Stimulated activated effector memory CD8-positive, alpha-beta T cell treated with anti-CD3 and anti-CD28 coated beads, Interleukin-12 subunit alpha, Interleukin-12 subunit beta, amount 100 ng/mL, for 72 hours (primary cell): Measurements from ENCODE around the gene WWP2.

Source experiments
- ATAC-seq: fragments of 150-1000 bp; cut with Tn5 transposase; 2 replicates; pipeline ENCODE4 v1.10.0; 2021
- DNase-seq, 2 donors: peaks; one replicate each; pipeline ENCODE4 v3.0.0; 2021 to 2022; ENCODE audit warnings: low spot score in 2 of 2
- H3K27ac Mint-ChIP-seq: one replicate; pipeline ENCODE4 v1.8.0; 2022; ENCODE audit warnings: mild to moderate bottlenecking, mixed read lengths
- H3K36me3 Mint-ChIP-seq: one replicate; pipeline ENCODE4 v1.8.0; 2022; ENCODE audit warnings: mild to moderate bottlenecking, mixed read lengths
- H3K4me1 Mint-ChIP-seq: one replicate; pipeline ENCODE4 v1.8.0; 2022; ENCODE audit warnings: mixed read lengths
- H3K4me3 Mint-ChIP-seq: one replicate; pipeline ENCODE4 v1.8.0; 2022; ENCODE audit warnings: mild to moderate bottlenecking, mixed read lengths
- H3K9me3 Mint-ChIP-seq: one replicate; pipeline ENCODE4 v1.8.0; 2022; ENCODE audit warnings: mixed read lengths

The WWP2 gene

GRCh38 chr16:69829338-69829737 lies 67.2 kb downstream of the WWP2 start:
- Mint-ChIP-seq H3K9me3 (no peaks in the 10 kb centered on the region), H3K4me3 (no peak overlapping the region), H3K27ac (peak overlapping the region; percentile 71), H3K36me3 (peaks cover 6% of the 10 kb centered on the region), H3K4me1 (peaks cover 22% of the 10 kb centered on the region)
- no peak for DNase-seq
- no peak for ATAC-seq

GRCh38 chr16:69830146-69830533 lies 68.0 kb downstream of the WWP2 start:
- DNase-seq = no peak
- peak overlapping the region; percentile 71 for H3K27ac Mint-ChIP-seq
- H3K4me1 Mint-ChIP-seq = peaks cover 24% of the 10 kb centered on the region
- peaks cover 6% of the 10 kb centered on the region for H3K36me3 Mint-ChIP-seq
- H3K9me3 Mint-ChIP-seq = no peaks in the 10 kb centered on the region
- no peak for ATAC-seq
- no peak overlapping the region for H3K4me3 Mint-ChIP-seq

- no peak overlapping the region for H3K4me3 Mint-ChIP-seq
- H3K9me3 Mint-ChIP-seq = no peaks in the 10 kb centered on the region
- H3K4me1 Mint-ChIP-seq = peaks cover 24% of the 10 kb centered on the region
- ATAC-seq (no peak), DNase-seq (no peak)
- peaks cover 6% of the 10 kb centered on the region for H3K36me3 Mint-ChIP-seq
- peak overlapping the region; percentile 71 for H3K27ac Mint-ChIP-seq
Observed at GRCh38 chr16:69830534-69831211, 68.5 kb downstream of the WWP2 start.

- DNase-seq = no peak
- Mint-ChIP-seq H3K27ac (peak overlapping the region; percentile 71), H3K9me3 (no peaks in the 10 kb centered on the region), H3K4me1 (peaks cover 24% of the 10 kb centered on the region), H3K36me3 (peaks cover 11% of the 10 kb centered on the region), H3K4me3 (no peak overlapping the region)
- no peak for ATAC-seq
Observed at GRCh38 chr16:69831212-69832123, 69.3 kb downstream of the WWP2 start.

GRCh38 chr16:69833357-69834282 lies 71.5 kb downstream of the WWP2 start:
- peak overlapping the region; percentile 54 for H3K27ac Mint-ChIP-seq
- H3K4me1 Mint-ChIP-seq = peaks cover 24% of the 10 kb centered on the region
- peaks cover 12% of the 10 kb centered on the region for H3K36me3 Mint-ChIP-seq
- ATAC-seq = no peak
- no peak for DNase-seq
- no peaks in the 10 kb centered on the region for H3K9me3 Mint-ChIP-seq
- H3K4me3 Mint-ChIP-seq = no peak overlapping the region

GRCh38 chr16:69834807-69835466 lies 72.8 kb downstream of the WWP2 start:
- Mint-ChIP-seq H3K27ac (no peak overlapping the region), H3K4me1 (peaks cover 24% of the 10 kb centered on the region), H3K36me3 (peaks cover 12% of the 10 kb centered on the region), H3K4me3 (no peak overlapping the region), H3K9me3 (no peaks in the 10 kb centered on the region)
- no peak for ATAC-seq
- DNase-seq = no peak

GRCh38 chr16:69836257-69836656 lies 74.1 kb downstream of the WWP2 start:
- ATAC-seq (no peak), DNase-seq (no peak)
- Mint-ChIP-seq H3K4me3 (no peak overlapping the region), H3K4me1 (peaks cover 16% of the 10 kb centered on the region), H3K27ac (no peak overlapping the region), H3K9me3 (no peaks in the 10 kb centered on the region), H3K36me3 (peaks cover 23% of the 10 kb centered on the region)

GRCh38 chr16:69837380-69837779 lies 75.2 kb downstream of the WWP2 start:
- Mint-ChIP-seq H3K4me1 (peaks cover 16% of the 10 kb centered on the region), H3K4me3 (no peak overlapping the region), H3K9me3 (no peaks in the 10 kb centered on the region), H3K27ac (peak overlapping the region; percentile 60), H3K36me3 (peaks cover 34% of the 10 kb centered on the region)
- DNase-seq (no peak), ATAC-seq (no peak)

GRCh38 chr16:69838489-69838888 lies 76.4 kb downstream of the WWP2 start:
- no peak overlapping the region for H3K4me3 Mint-ChIP-seq
- H3K36me3 Mint-ChIP-seq = peaks cover 45% of the 10 kb centered on the region
- H3K27ac Mint-ChIP-seq = peak overlapping the region; percentile 60
- H3K4me1 Mint-ChIP-seq = peaks cover 10% of the 10 kb centered on the region
- H3K9me3 Mint-ChIP-seq = no peaks in the 10 kb centered on the region
- DNase-seq (no peak), ATAC-seq (no peak)

GRCh38 chr16:69839240-69839688 lies 77.1 kb downstream of the WWP2 start:
- H3K4me1 Mint-ChIP-seq = peaks cover 3% of the 10 kb centered on the region
- no peaks in the 10 kb centered on the region for H3K9me3 Mint-ChIP-seq
- DNase-seq (no peak), ATAC-seq (no peak)
- no peak overlapping the region for H3K27ac Mint-ChIP-seq
- H3K4me3 Mint-ChIP-seq = no peak overlapping the region
- H3K36me3 Mint-ChIP-seq = peaks cover 52% of the 10 kb centered on the region

- DNase-seq (no peak), ATAC-seq (no peak)
- peaks cover 52% of the 10 kb centered on the region for H3K36me3 Mint-ChIP-seq
- no peaks in the 10 kb centered on the region for H3K4me1 Mint-ChIP-seq
- no peak overlapping the region for H3K27ac Mint-ChIP-seq
- no peaks in the 10 kb centered on the region for H3K9me3 Mint-ChIP-seq
- no peak overlapping the region for H3K4me3 Mint-ChIP-seq
Observed at GRCh38 chr16:69839798-69840409, 77.8 kb downstream of the WWP2 start.

GRCh38 chr16:69840975-69841374 lies 78.8 kb downstream of the WWP2 start:
- DNase-seq = no peak
- no peaks in the 10 kb centered on the region for H3K9me3 Mint-ChIP-seq
- peaks cover 51% of the 10 kb centered on the region for H3K36me3 Mint-ChIP-seq
- H3K4me3 Mint-ChIP-seq = no peak overlapping the region
- H3K27ac Mint-ChIP-seq = peak overlapping the region; percentile 46
- no peaks in the 10 kb centered on the region for H3K4me1 Mint-ChIP-seq
- no peak for ATAC-seq

GRCh38 chr16:69844441-69844840 lies 82.3 kb downstream of the WWP2 start:
- Mint-ChIP-seq H3K36me3 (peaks cover 41% of the 10 kb centered on the region), H3K27ac (no peak overlapping the region), H3K4me1 (no peaks in the 10 kb centered on the region), H3K4me3 (no peak overlapping the region), H3K9me3 (no peaks in the 10 kb centered on the region)
- no peak for DNase-seq
- ATAC-seq = no peak

- no peak overlapping the region for H3K4me3 Mint-ChIP-seq
Observed at GRCh38 chr16:69845181-69845580, 83.0 kb downstream of the WWP2 start.

More at GRCh38 chr16:69845181-69845580, 83.0 kb downstream of the WWP2 start:
- Mint-ChIP-seq H3K4me1 (no peaks in the 10 kb centered on the region), H3K9me3 (no peaks in the 10 kb centered on the region), H3K27ac (no peak overlapping the region), H3K36me3 (peaks cover 40% of the 10 kb centered on the region)
- DNase-seq = no peak
- ATAC-seq = no peak
